ENCODE results near the gene GRK5.
"Not testable (repeated sequence)": the region's sequence is repeated elsewhere in the genome, so short reads cannot be mapped to it uniquely, and the experiment has no call there.

GRK5 gene

GRCh38 chr10:119222537-119222936 is 15.2 kb downstream of the GRK5 start:
- DNase-seq = no peak

- no peak for DNase-seq
Measured at GRCh38 chr10:119222966-119223386, 15.6 kb downstream of the GRK5 start.

GRCh38 chr10:119225083-119225658 is 17.8 kb downstream of the GRK5 start:
- DNase-seq = no peak

- DNase-seq = no peak
Measured at GRCh38 chr10:119227825-119228224, 20.5 kb downstream of the GRK5 start.

GRCh38 chr10:119231654-119232053 is 24.3 kb downstream of the GRK5 start:
- DNase-seq = no peak

GRCh38 chr10:119232439-119232838 is 25.1 kb downstream of the GRK5 start:
- not testable (repeated sequence) for DNase-seq

- no peak for DNase-seq
Measured at GRCh38 chr10:119233123-119233820, 25.9 kb downstream of the GRK5 start.

- DNase-seq = no peak
Measured at GRCh38 chr10:119233821-119234220, 26.4 kb downstream of the GRK5 start.

- DNase-seq = peak; percentile 62
Measured at GRCh38 chr10:119235356-119235755, 28.0 kb downstream of the GRK5 start.

- no peak for DNase-seq
Measured at GRCh38 chr10:119237722-119238436, 30.5 kb downstream of the GRK5 start.

- peak; percentile 45 for DNase-seq
Measured at GRCh38 chr10:119238577-119238976, 31.2 kb downstream of the GRK5 start.

- DNase-seq = not testable (repeated sequence)
Measured at GRCh38 chr10:119239015-119239414, 31.6 kb downstream of the GRK5 start.

- not testable (repeated sequence) for DNase-seq
Measured at GRCh38 chr10:119239630-119240029, 32.3 kb downstream of the GRK5 start.

- DNase-seq = no peak
Measured at GRCh38 chr10:119241066-119241465, 33.7 kb downstream of the GRK5 start.

- no peak for DNase-seq
Measured at GRCh38 chr10:119242186-119242585, 34.8 kb downstream of the GRK5 start.

- DNase-seq = no peak
Measured at GRCh38 chr10:119243488-119243887, 36.1 kb downstream of the GRK5 start.

GRCh38 chr10:119243967-119244366 is 36.6 kb downstream of the GRK5 start:
- no peak for DNase-seq

GRCh38 chr10:119245272-119245671 is 37.9 kb downstream of the GRK5 start:
- no peak for DNase-seq

GRCh38 chr10:119246862-119247549 is 39.6 kb downstream of the GRK5 start:
- DNase-seq = peak; percentile 65

- DNase-seq = no peak
Measured at GRCh38 chr10:119247550-119247894, 40.2 kb downstream of the GRK5 start.

GRCh38 chr10:119248184-119248583 is 40.8 kb downstream of the GRK5 start:
- no peak for DNase-seq

- DNase-seq = no peak
Measured at GRCh38 chr10:119248681-119249080, 41.3 kb downstream of the GRK5 start.

- peak; percentile 78 for DNase-seq
Measured at GRCh38 chr10:119250641-119251314, 43.4 kb downstream of the GRK5 start.
